NCI-H446 (cell line): ENCODE data around the gene ARHGAP25.

Source experiments
- DNase-seq, 2 experiments: peaks; one replicate each; lab custom pipeline; 2025; lab: John Stamatoyannopoulos, UW

Gene ARHGAP25

DNA sequence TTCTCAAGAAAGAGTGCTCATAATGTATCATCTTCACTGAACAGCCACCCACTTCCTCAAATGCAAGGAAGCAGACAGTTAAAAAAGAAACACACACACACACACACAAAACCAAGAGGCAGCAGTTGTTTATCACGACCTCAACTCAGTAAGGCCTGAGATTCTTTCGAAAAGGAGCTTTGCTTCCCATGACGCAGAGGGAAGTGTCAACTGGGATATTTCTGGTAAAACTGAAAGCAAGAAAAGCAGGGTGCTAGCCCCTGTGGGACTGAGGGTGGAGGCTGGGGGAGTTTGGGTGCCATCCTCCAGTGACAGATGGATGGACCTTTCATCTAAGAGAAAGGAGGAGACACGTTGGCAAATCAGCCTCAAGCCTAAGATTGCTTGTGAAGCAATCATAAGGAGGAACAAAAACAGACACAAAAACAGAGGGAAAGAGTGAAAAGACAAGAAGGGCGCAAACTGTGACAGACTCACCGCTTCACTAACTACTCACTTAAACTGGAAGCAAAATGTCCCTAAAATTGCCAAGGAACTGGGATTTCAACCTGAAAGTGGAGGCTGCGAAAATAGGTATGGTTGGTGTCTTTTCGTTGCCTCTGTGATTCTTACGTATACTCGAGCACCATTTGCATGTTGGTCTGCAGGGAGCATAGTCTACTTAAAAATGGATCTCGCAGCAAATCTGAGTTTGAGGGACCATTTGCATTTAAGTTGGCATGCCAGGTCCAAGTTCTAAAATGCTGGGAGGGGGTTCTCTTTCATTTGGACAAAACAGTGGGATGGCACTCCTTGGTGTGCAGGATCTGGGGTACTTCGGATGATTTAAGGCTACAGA lies at the start of gene ARHGAP25:
Gene ARHGAP25, plus strand, starts transcription at position 124 of the 838 bp plus-strand sequence. Its CDS starts 389 bp downstream, at position 513.
- DNase-seq = no peak

GRCh38 chr2:68686178-68686577 lies 48.4 kb upstream of the ARHGAP25 start:
- no peak for DNase-seq

DNA sequence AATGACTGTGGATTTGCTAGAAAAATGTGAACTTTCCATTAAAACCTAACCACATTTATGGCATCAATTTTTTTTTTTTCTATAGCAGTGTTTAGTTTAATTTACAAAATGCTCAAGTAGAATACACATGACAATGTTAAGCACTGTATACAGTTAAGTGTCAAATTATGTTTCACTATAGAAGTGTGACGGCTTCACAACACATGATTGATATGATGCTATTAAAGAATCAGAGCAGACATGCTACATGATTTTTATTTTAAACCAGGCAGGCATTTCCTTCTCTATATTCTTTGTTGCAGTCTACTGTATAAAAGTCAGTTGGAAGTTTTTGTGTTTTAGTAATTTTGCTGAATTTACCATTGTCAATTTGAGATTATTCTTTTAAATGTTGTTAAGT lies 47.6 kb upstream of the ARHGAP25 start:
- DNase-seq = no peak

DNA sequence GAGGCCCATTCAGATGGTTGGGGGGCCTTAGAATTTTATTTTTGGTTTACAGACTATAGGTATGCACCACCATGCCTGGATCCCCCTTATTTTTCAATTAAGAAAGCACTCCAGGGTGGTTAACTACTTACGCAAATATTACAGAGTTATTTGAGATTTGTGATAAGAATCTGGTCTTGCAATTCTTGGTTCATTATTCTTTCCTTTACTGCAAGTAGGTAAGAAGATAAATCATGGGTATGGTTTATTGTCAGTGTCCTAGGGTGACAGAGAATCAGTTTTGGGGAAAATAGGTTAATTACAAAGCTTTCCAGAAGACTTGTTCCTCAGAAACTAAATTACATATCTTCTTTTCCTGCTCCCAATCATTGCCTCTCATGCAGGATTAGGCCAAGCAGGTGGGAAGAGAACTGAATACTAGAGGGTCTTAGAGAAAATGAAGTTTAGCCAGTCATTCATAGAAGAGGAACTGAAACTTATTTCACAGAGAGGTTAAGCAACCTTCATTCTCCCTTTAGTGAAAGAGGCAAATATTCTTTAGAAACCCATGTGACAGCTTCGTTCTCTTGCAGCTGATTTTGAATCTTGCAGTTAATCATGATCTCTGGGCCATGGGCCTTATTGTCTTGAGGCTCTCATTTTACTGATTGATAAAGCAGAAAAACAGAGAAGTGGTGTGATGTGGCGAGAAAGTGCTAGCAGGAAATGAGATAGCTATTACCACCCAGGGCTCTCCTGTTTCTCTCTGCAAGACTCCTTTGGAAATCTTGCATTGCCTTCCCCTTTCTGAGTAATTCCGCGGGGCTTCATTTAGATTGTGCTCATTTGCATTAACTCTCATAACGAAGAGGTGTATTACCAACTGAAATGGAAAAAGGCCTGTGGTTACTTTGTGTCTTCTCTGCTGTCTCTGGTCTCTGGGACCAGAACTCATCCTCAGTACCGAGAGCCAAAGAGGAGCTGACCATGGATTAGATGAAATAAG lies 44.8 kb upstream of the ARHGAP25 start:
- DNase-seq = no peak

DNA sequence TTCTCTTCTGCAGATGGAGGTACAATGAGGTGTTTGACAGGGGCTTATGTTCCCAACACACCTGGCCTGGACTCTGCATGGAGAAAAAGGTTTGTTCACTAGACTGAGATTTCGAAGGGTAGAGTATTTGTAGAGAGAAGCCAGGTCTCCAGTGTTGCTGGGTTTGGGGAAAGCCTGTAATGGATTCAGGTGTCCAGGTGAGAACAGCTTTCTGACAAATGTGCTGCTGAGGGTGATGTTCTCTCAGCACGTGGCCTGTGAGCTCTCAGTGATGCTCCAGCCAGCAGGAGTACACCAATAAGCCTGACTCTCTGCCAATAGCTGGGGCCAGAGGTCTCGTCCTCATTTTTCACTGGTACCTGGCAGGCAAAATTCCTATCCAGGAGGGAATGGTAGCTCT lies 43.8 kb upstream of the ARHGAP25 start:
- DNase-seq = no peak

GRCh38 chr2:68692511-68692910 lies 42.1 kb upstream of the ARHGAP25 start:
- no peak for DNase-seq

DNA sequence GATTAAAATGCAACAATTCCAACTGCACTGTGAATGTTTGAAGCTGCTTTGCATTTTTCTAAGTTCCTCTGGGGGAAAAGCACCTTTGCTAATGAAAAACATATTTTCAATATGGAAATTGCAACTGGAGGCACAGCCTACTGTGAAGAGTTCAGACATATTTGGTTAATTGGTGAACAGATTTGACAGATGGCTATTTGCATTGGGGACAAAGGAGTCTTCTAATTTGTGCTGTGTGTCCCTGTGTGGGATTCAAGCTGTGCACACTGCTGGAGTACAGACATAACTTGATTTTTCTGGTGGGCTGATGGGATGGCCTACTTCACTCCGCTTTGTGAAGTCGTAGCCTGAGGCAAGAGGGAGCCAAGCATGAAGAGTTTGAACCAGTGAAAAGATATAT lies 40.7 kb upstream of the ARHGAP25 start:
- DNase-seq = no peak

DNA sequence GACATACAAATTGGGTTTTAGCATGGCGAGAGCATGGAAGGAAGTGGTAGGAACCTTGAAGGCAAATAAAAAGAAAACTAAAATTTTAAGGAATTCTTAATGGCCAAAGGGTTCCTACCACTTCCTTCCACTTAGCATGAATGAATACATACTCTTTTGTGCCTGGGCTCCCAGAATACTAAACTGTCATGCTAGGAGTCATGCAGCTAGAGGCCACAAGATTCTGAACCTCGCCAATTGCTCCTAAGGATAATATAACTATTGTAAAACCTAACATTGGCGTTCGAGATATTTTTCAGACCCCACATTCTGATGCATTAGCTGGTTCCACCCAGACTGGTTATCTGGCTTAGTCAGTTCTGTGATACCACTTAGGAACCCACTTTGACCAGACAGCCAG lies 38.6 kb upstream of the ARHGAP25 start:
- DNase-seq = no peak

DNA sequence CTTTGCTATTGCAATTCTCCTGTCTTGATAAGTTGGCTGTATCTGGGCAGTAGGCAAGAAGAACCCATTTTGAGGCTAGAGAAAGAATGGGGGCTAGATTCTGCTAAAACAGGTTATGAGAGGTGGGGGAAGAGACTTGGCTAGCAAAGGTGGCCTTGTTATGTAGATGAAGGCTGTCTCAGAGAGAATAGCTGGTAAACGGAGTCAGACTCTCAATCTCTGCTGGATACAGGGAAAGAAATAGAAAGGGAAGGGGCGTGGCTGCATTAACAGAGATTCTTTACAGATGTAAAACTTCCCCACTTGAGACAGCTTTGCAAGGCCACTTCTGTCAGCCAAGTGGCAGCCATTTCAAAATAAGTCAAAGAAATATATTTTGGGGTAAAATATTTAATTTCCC lies 38.1 kb upstream of the ARHGAP25 start:
- no peak for DNase-seq

GRCh38 chr2:68698567-68699377 lies 35.8 kb upstream of the ARHGAP25 start:
- no peak for DNase-seq

GRCh38 chr2:68700560-68700959 lies 34.1 kb upstream of the ARHGAP25 start:
- DNase-seq = no peak

- DNase-seq = no peak
Measured at GRCh38 chr2:68706637-68707036, 28.0 kb upstream of the ARHGAP25 start.

DNA sequence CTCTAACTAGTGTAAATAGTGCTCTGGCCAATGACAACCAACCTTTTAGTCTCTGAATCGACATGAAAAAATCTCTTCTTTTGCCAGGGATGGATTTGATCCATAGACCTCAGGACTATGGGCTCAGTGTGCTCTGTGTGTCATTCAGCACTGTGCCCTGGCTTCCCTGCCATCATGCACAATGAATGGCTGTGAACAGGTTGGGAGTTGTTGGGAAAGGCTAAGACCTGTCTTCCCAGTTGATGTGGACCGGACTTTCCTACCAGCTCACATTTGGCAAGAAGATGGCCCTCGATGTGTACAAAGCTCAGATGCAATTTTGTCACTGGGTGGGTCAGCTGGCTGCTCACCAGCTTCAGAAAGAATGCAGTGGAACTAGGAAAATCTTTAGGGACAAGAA lies 26.0 kb upstream of the ARHGAP25 start:
- DNase-seq = no peak

GRCh38 chr2:68709421-68709911 lies 25.1 kb upstream of the ARHGAP25 start:
- DNase-seq = peak; percentile 5 to 44

DNA sequence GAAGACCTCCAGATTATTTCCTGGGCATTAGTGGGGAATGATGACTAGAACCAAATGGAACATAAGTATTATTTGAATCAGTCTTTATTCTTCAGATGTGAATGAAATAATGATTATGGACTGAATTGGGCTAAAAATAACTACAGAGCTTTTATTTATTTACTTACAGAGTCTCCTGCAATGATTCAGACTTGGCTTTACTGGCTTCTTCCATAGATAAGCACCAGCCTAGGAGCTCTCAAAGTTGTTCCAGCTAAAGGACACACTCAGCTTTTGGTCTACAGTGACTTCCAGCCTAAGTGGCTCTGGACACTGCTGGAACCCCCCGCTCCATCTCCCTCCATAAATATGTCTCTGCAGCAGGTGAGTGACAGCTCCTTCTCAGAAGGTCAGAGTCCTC lies 24.3 kb upstream of the ARHGAP25 start:
- no peak for DNase-seq

GRCh38 chr2:68710756-68711155 lies 23.9 kb upstream of the ARHGAP25 start:
- no peak for DNase-seq

- no peak for DNase-seq
Measured at GRCh38 chr2:68714866-68715265, 19.7 kb upstream of the ARHGAP25 start.

DNA sequence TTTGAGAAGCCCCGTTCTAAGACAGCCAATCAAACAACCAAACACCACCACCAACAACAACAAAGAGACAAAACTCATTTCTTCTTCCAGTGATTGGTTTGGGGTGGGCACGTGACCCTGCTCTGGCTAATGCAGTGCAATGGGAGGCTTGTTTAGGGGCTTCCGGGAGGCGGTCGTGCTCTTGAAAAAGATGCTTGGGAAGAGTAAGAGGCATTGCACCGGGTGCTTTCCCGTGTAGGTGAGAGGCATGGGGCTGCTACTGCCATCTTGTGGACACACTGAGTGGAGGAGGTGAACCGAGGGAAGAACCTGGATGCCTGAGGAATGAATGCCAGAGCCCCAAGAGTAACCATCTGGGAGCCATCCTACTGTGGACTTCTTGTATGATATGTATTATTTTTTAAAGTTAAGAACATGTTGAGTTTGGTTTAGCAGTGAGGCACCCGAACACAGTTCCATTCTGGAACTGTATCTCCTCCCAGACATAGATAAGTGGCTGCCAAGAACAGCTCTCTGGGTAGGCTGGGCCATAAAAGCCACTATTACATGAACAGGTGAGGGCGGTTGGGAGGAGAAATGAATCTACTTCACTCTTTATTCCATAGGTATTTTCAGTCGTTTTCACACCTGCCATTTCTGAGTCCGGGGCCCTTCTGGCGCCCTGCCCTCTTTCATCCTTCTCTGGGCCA lies 19.1 kb upstream of the ARHGAP25 start:
- DNase-seq = peak; percentile 14 to 35

- no peak for DNase-seq
Measured at GRCh38 chr2:68716604-68717304, 17.9 kb upstream of the ARHGAP25 start.

DNA sequence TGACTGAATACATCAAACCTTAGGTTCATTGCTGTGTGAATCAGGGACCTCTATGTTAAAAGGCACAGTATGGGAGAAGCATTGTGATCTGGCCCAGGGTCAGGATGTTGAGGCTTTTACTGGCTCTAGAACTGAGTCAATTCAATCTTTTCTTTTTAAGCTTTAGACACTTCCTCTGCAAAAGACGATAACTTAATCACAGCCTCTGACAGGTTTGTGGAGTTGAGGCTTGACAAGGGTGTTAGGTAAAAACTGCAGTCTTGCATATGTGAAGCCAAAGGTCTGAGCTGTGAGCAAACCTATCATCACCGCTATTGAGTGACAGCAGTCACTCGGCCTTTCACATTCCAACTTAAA lies 17.3 kb upstream of the ARHGAP25 start:
- no peak for DNase-seq

DNA sequence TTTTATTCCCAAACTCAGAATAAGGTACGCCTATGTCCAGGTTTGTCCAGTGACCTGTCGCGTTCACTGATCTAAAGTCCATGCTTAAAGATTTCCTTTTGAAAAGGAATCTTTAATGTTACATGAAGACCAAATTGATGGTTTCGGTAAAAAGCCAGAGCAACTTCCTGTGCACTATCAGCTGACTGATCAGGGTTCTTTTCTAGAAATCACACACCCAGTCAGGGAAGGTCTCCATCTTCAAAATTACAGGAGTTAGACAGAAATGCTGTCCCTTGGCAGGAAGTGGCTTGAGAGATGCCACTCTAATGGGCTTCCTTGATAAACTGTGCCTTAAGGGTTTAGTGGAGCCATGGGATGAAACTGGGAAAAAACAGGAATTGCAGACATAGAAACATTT lies 14.7 kb upstream of the ARHGAP25 start:
- no peak for DNase-seq
